SK-N-SH treated with all-trans-retinoic acid at 6 μM for 48 hours (cell line): ENCODE data around the gene CD164.

ENCODE experiments used
- ARNTL ChIP-seq: fragments of 450-650 bp; formaldehyde crosslinking; IDR thresholded peaks from 2 replicates; pipeline ENCODE4 v1.5.0; 2020; ENCODE audit warnings: low read depth, mild to moderate bottlenecking, moderate library complexity, borderline replicate concordance
- BACH2 ChIP-seq: fragments of 250-450 bp; sonication (Bioruptor Pico); IDR thresholded peaks from 2 replicates; pipeline ENCODE4 v1.9.0; 2021; ENCODE audit warnings: mild to moderate bottlenecking, borderline replicate concordance
- CSRNP3 ChIP-seq: fragments of 250-450 bp; sonication (Bioruptor Pico); IDR thresholded peaks from 2 replicates; pipeline ENCODE4 v1.5.1; 2021; ENCODE audit warnings: mild to moderate bottlenecking, moderate library complexity
- ESRRG ChIP-seq: fragments of 250-450 bp; sonication (Bioruptor Pico); IDR thresholded peaks from 2 replicates; pipeline ENCODE4 v1.6.1; 2021; ENCODE audit warnings: mild to moderate bottlenecking
- ISL1 ChIP-seq: fragments of 250-450 bp; sonication (Bioruptor Pico); IDR thresholded peaks from 2 replicates; pipeline ENCODE4 v2.1.2; 2022; ENCODE audit warnings: mild to moderate bottlenecking, moderate library complexity
- PATZ1 ChIP-seq: fragments of 250-450 bp; sonication (Bioruptor Pico); IDR thresholded peaks from 2 replicates; pipeline ENCODE4 v1.8.0; 2020; ENCODE audit warnings: mild to moderate bottlenecking, moderate library complexity, borderline replicate concordance
- RARB ChIP-seq: fragments of 250-450 bp; sonication (Bioruptor Pico); IDR thresholded peaks from 2 replicates; pipeline ENCODE4 v1.8.0; 2021; ENCODE audit warnings: mild to moderate bottlenecking, moderate library complexity
- TOX ChIP-seq: fragments of 250-450 bp; sonication (Bioruptor Pico); IDR thresholded peaks from 2 replicates; pipeline ENCODE4 v1.8.0; 2021; ENCODE audit warnings: mild to moderate bottlenecking, moderate library complexity, borderline replicate concordance
- ZFP3 ChIP-seq: fragments of 250-450 bp; sonication (Bioruptor Pico); IDR thresholded peaks from 2 replicates; pipeline ENCODE4 v1.5.0; 2020; ENCODE audit warnings: mild to moderate bottlenecking, moderate library complexity
- ZFP30 ChIP-seq: fragments of 450-650 bp; formaldehyde crosslinking; IDR thresholded peaks from 2 replicates; pipeline ENCODE4 v1.5.0; 2022; ENCODE audit warnings: mild to moderate bottlenecking, moderate library complexity
- ZNF565 ChIP-seq: fragments of 450-650 bp; formaldehyde crosslinking; conservative IDR thresholded peaks from 2 replicates; pipeline ENCODE4 v1.5.0; 2020; ENCODE audit warnings: low read depth, mild to moderate bottlenecking, moderate library complexity
- ZNF8 ChIP-seq: fragments of 450-650 bp; formaldehyde crosslinking; IDR thresholded peaks from 2 replicates; pipeline ENCODE4 v1.5.0; 2020; ENCODE audit warnings: mild to moderate bottlenecking, moderate library complexity
- TF ChIP-seq, protein P1 (sequence below): fragments of 250-450 bp; sonication (Bioruptor Pico); IDR thresholded peaks from 2 replicates; pipeline ENCODE4 v1.5.0; 2020; ENCODE audit warnings: mild to moderate bottlenecking, moderate library complexity
- TF ChIP-seq, protein P2 (sequence below): fragments of 250-450 bp; sonication (Bioruptor Pico); IDR thresholded peaks from 2 replicates; pipeline ENCODE4 v1.5.1; 2020; ENCODE audit warnings: low read depth, mild to moderate bottlenecking, moderate library complexity

- TF ChIP-seq ISL1 (CRISPR knock-in tag) (no peak), PATZ1 (CRISPR knock-in tag) (no peak), RARB (no peak), ZNF8 (CRISPR knock-in tag) (no peak), CSRNP3 (CRISPR knock-in tag) (no peak), ZNF565 (no peak), ZFP30 (no peak), ARNTL (CRISPR knock-in tag) (no peak), TOX (CRISPR knock-in tag) (no peak), ESRRG (CRISPR knock-in tag) (no peak), BACH2 (CRISPR knock-in tag) (no peak), ZFP3 (CRISPR knock-in tag) (no peak)
- TF ChIP-seq, protein P1, sequence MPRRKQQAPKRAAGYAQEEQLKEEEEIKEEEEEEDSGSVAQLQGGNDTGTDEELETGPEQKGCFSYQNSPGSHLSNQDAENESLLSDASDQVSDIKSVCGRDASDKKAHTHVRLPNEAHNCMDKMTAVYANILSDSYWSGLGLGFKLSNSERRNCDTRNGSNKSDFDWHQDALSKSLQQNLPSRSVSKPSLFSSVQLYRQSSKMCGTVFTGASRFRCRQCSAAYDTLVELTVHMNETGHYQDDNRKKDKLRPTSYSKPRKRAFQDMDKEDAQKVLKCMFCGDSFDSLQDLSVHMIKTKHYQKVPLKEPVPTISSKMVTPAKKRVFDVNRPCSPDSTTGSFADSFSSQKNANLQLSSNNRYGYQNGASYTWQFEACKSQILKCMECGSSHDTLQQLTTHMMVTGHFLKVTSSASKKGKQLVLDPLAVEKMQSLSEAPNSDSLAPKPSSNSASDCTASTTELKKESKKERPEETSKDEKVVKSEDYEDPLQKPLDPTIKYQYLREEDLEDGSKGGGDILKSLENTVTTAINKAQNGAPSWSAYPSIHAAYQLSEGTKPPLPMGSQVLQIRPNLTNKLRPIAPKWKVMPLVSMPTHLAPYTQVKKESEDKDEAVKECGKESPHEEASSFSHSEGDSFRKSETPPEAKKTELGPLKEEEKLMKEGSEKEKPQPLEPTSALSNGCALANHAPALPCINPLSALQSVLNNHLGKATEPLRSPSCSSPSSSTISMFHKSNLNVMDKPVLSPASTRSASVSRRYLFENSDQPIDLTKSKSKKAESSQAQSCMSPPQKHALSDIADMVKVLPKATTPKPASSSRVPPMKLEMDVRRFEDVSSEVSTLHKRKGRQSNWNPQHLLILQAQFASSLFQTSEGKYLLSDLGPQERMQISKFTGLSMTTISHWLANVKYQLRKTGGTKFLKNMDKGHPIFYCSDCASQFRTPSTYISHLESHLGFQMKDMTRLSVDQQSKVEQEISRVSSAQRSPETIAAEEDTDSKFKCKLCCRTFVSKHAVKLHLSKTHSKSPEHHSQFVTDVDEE (CRISPR knock-in tag): no peak
- TF ChIP-seq, protein P2, sequence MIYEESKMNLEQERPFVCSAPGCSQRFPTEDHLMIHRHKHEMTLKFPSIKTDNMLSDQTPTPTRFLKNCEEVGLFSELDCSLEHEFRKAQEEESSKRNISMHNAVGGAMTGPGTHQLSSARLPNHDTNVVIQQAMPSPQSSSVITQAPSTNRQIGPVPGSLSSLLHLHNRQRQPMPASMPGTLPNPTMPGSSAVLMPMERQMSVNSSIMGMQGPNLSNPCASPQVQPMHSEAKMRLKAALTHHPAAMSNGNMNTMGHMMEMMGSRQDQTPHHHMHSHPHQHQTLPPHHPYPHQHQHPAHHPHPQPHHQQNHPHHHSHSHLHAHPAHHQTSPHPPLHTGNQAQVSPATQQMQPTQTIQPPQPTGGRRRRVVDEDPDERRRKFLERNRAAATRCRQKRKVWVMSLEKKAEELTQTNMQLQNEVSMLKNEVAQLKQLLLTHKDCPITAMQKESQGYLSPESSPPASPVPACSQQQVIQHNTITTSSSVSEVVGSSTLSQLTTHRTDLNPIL (CRISPR knock-in tag): no peak
Observed at GRCh38 chr6:109342911-109343310, 39.4 kb downstream of the CD164 start.
